Measurements from ENCODE around the gene LARGE1.

The LARGE1 gene

GRCh38 chr22:33561149-33561807, 359.0 kb downstream of the LARGE1 start:
- H3K9me3 ChIP-seq (ENCODE audit: insufficient read depth, low read depth, low read length), result peaks cover 3% of the 10 kb centered on the region; the same call in 1 of the 2 replicates
- no peaks in the 10 kb centered on the region for H4K20me1 ChIP-seq (ENCODE audit: insufficient read depth, low read length, poor library complexity, severe bottlenecking)
- H3K36me3 ChIP-seq (ENCODE audit: insufficient read depth, low read length), result no peaks in the 10 kb centered on the region
- no peak overlapping the region for H3K4me3 ChIP-seq (ENCODE audit: low read length, poor library complexity, severe bottlenecking)
- no peak overlapping the region for H2AFZ ChIP-seq (ENCODE audit: low read length)
- no peak overlapping the region for H3K4me2 ChIP-seq (ENCODE audit: low read depth, low read length, poor library complexity, severe bottlenecking)
- no peaks in the 10 kb centered on the region for H3K4me1 ChIP-seq (ENCODE audit: insufficient read depth, low read length, poor library complexity, severe bottlenecking)
- H3F3A ChIP-seq (ENCODE audit: low read depth), result no peaks in the 10 kb centered on the region
- no peak for TF ChIP-seq CTCF (conservative IDR thresholded peaks at IDR 0.05; ENCODE audit: low read length)
- no peak for TF ChIP-seq EZH2phosphoT487 (IDR thresholded peaks at IDR 0.05; ENCODE audit: borderline replicate concordance)
- H3K9me2 ChIP-seq (replicated peaks; ENCODE audit: low read depth, low read length), result no peaks in the 10 kb centered on the region
- H3K9ac ChIP-seq (ENCODE audit: low read depth, low read length, poor library complexity, severe bottlenecking), result no peak overlapping the region
- H3K27me3 ChIP-seq (ENCODE audit: insufficient read depth, low read length, poor library complexity, severe bottlenecking), result no peaks in the 10 kb centered on the region
- no peaks in the 10 kb centered on the region for H3K79me2 ChIP-seq (ENCODE audit: insufficient read depth, low read length)

- H2AFZ ChIP-seq (ENCODE audit: low read length), result no peak overlapping the region
- no peaks in the 10 kb centered on the region for H3K36me3 ChIP-seq (ENCODE audit: insufficient read depth, low read length)
- no peaks in the 10 kb centered on the region for H4K20me1 ChIP-seq (ENCODE audit: insufficient read depth, low read length, poor library complexity, severe bottlenecking)
- no peaks in the 10 kb centered on the region for H3K9me2 ChIP-seq (replicated peaks; ENCODE audit: low read depth, low read length)
- peaks cover 3% of the 10 kb centered on the region; the same call in 1 of the 2 replicates for H3K9me3 ChIP-seq (ENCODE audit: insufficient read depth, low read depth, low read length)
- H3K4me2 ChIP-seq (ENCODE audit: low read depth, low read length, poor library complexity, severe bottlenecking), result no peak overlapping the region
- H3K9ac ChIP-seq (ENCODE audit: low read depth, low read length, poor library complexity, severe bottlenecking), result no peak overlapping the region
- no peaks in the 10 kb centered on the region for H3F3A ChIP-seq (ENCODE audit: low read depth)
- TF ChIP-seq CTCF (conservative IDR thresholded peaks at IDR 0.05; ENCODE audit: low read length), result no peak
- no peak for TF ChIP-seq EZH2phosphoT487 (IDR thresholded peaks at IDR 0.05; ENCODE audit: borderline replicate concordance)
- H3K79me2 ChIP-seq (ENCODE audit: insufficient read depth, low read length), result no peaks in the 10 kb centered on the region
- no peaks in the 10 kb centered on the region for H3K27me3 ChIP-seq (ENCODE audit: insufficient read depth, low read length, poor library complexity, severe bottlenecking)
- H3K4me1 ChIP-seq (ENCODE audit: insufficient read depth, low read length, poor library complexity, severe bottlenecking), result no peaks in the 10 kb centered on the region
- no peak overlapping the region for H3K4me3 ChIP-seq (ENCODE audit: low read length, poor library complexity, severe bottlenecking)
These were observed 362.4 kb downstream of the LARGE1 start for GRCh38 chr22:33557836-33558235.

GRCh38 chr22:33555814-33556522, 364.3 kb downstream of the LARGE1 start:
- peaks cover 9% of the 10 kb centered on the region; the same call in 1 of the 2 replicates for H3K9me3 ChIP-seq (ENCODE audit: insufficient read depth, low read depth, low read length)
- H3K79me2 ChIP-seq (ENCODE audit: insufficient read depth, low read length), result no peaks in the 10 kb centered on the region
- TF ChIP-seq EZH2phosphoT487 (IDR thresholded peaks at IDR 0.05; ENCODE audit: borderline replicate concordance), result no peak
- TF ChIP-seq CTCF (conservative IDR thresholded peaks at IDR 0.05; ENCODE audit: low read length), result no peak
- no peak overlapping the region for H3K9ac ChIP-seq (ENCODE audit: low read depth, low read length, poor library complexity, severe bottlenecking)
- H3K9me2 ChIP-seq (replicated peaks; ENCODE audit: low read depth, low read length), result no peaks in the 10 kb centered on the region
- H3F3A ChIP-seq (ENCODE audit: low read depth), result no peaks in the 10 kb centered on the region
- H3K4me3 ChIP-seq (ENCODE audit: low read length, poor library complexity, severe bottlenecking), result no peak overlapping the region
- H3K4me2 ChIP-seq (ENCODE audit: low read depth, low read length, poor library complexity, severe bottlenecking), result no peak overlapping the region
- no peaks in the 10 kb centered on the region for H4K20me1 ChIP-seq (ENCODE audit: insufficient read depth, low read length, poor library complexity, severe bottlenecking)
- no peak overlapping the region for H2AFZ ChIP-seq (ENCODE audit: low read length)
- no peaks in the 10 kb centered on the region for H3K4me1 ChIP-seq (ENCODE audit: insufficient read depth, low read length, poor library complexity, severe bottlenecking)
- no peaks in the 10 kb centered on the region for H3K27me3 ChIP-seq (ENCODE audit: insufficient read depth, low read length, poor library complexity, severe bottlenecking)
- no peaks in the 10 kb centered on the region for H3K36me3 ChIP-seq (ENCODE audit: insufficient read depth, low read length)
